ENCODE measurements around the gene VSIG10.

The VSIG10 gene

DNA sequence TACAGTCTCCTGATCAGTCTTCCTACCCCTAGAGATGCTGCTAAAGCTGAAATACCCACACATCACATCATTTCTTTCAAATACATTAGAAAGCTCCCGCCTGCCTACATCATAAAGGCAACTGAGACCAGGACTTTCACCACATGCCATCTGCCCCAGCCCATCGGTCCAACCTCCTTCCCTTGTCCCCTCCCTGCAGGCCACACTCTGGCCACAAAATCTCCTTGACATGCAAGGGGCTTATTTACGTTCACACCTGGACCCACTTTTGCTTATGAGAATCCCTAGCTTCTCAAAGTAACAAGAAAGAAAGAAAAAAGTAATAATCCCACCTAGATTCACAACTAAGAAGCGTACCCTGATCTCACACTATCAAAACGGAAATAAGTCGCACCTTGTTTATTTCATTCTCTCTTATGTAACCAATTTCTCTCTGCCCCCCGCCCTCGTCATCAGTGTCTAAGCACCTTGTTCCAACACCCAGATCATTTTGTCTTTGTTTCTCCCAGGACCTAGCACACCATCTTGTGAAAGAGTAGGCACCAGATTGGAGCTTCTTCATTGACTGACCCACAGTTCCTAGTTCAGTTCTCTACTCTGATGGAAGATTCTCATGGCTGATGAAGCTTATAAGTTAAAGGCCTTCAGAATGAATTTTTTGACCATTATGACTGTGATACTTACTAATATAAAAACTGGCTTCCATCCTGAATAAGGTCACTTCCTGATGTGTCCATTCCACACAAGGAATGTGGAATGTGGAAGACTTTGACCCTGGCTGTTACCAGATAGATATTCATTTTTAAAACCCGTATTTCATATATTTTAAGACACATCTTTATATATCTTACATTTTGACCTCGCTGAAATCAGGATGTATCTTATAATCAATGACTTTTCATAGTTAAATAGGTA is 50.5 kb downstream of the VSIG10 start:
- ChIA-PET CTCF (interaction anchor here (0.8 to 1.5 kb wide), 2 partner anchors 9 to 19 kb away, joined by 3 read pairs; no protein-coding TSS in a partner anchor), POLR2A (no interaction called here)
- Histone ChIP-seq H3K27ac (ENCODE audit: extremely low read depth, low read depth, low read length) (no peak overlapping the region), H3K4me3 (ENCODE audit: low read depth, low read length) (no peak overlapping the region), H3K4me1 (ENCODE audit: control insufficient read depth, insufficient read depth, low read length) (no peaks in the 10 kb centered on the region), H3K9me3 (ENCODE audit: control insufficient read depth, insufficient read depth, low read depth, low read length) (no peaks in the 10 kb centered on the region), H3K36me3 (ENCODE audit: control insufficient read depth in 2 of 2, insufficient read depth in 1 of 2, low read length in 2 of 2) (peaks cover 21 to 25% of the 10 kb centered on the region in 2 experiments; a peak in 2 of 3 replicates)
- TF ChIP-seq ZNF501 (tag by site-specific recombination; IDR thresholded peaks at IDR 0.05) (no peak), ZFP3 (tag by site-specific recombination; IDR thresholded peaks at IDR 0.05; ENCODE audit: low read depth) (no peak), ZNF549 (tag by site-specific recombination; IDR thresholded peaks at IDR 0.05) (no peak), ZNF600 (tag by site-specific recombination; IDR thresholded peaks at IDR 0.05) (no peak), ZNF404 (tag by site-specific recombination; IDR thresholded peaks at IDR 0.05) (no peak), ZNF292 (tag by site-specific recombination; IDR thresholded peaks at IDR 0.05; ENCODE audit: borderline replicate concordance, low read depth) (no peak), ZNF544 (tag by site-specific recombination; IDR thresholded peaks at IDR 0.05) (no peak), ZNF768 (tag by site-specific recombination; IDR thresholded peaks at IDR 0.05) (no peak), ZNF416 (tag by site-specific recombination; IDR thresholded peaks at IDR 0.05) (no peak), ZNF214 (tag by site-specific recombination; IDR thresholded peaks at IDR 0.05; ENCODE audit: borderline replicate concordance) (no peak), ZNF16 (tag by site-specific recombination; IDR thresholded peaks at IDR 0.05; ENCODE audit: low read depth) (no peak), OSR2 (tag by site-specific recombination; IDR thresholded peaks at IDR 0.05) (no peak), ZSCAN16 (tag by site-specific recombination; IDR thresholded peaks at IDR 0.05) (no peak)
- TF ChIP-seq, protein P1, sequence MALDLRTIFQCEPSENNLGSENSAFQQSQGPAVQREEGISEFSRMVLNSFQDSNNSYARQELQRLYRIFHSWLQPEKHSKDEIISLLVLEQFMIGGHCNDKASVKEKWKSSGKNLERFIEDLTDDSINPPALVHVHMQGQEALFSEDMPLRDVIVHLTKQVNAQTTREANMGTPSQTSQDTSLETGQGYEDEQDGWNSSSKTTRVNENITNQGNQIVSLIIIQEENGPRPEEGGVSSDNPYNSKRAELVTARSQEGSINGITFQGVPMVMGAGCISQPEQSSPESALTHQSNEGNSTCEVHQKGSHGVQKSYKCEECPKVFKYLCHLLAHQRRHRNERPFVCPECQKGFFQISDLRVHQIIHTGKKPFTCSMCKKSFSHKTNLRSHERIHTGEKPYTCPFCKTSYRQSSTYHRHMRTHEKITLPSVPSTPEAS (tag by site-specific recombination; IDR thresholded peaks at IDR 0.05), result no peak
- TF ChIP-seq, protein P2, sequence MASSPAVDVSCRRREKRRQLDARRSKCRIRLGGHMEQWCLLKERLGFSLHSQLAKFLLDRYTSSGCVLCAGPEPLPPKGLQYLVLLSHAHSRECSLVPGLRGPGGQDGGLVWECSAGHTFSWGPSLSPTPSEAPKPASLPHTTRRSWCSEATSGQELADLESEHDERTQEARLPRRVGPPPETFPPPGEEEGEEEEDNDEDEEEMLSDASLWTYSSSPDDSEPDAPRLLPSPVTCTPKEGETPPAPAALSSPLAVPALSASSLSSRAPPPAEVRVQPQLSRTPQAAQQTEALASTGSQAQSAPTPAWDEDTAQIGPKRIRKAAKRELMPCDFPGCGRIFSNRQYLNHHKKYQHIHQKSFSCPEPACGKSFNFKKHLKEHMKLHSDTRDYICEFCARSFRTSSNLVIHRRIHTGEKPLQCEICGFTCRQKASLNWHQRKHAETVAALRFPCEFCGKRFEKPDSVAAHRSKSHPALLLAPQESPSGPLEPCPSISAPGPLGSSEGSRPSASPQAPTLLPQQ (tag by site-specific recombination; IDR thresholded peaks at IDR 0.05), result no peak
- TF ChIP-seq, protein P3, sequence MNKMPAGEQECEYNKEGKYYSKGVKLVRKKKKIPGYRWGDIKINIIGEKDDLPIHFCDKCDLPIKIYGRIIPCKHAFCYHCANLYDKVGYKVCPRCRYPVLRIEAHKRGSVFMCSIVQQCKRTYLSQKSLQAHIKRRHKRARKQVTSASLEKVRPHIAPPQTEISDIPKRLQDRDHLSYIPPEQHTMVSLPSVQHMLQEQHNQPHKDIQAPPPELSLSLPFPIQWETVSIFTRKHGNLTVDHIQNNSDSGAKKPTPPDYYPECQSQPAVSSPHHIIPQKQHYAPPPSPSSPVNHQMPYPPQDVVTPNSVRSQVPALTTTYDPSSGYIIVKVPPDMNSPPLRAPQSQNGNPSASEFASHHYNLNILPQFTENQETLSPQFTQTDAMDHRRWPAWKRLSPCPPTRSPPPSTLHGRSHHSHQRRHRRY (tag by site-specific recombination; IDR thresholded peaks at IDR 0.05), result no peak
- TF ChIP-seq, protein P4, sequence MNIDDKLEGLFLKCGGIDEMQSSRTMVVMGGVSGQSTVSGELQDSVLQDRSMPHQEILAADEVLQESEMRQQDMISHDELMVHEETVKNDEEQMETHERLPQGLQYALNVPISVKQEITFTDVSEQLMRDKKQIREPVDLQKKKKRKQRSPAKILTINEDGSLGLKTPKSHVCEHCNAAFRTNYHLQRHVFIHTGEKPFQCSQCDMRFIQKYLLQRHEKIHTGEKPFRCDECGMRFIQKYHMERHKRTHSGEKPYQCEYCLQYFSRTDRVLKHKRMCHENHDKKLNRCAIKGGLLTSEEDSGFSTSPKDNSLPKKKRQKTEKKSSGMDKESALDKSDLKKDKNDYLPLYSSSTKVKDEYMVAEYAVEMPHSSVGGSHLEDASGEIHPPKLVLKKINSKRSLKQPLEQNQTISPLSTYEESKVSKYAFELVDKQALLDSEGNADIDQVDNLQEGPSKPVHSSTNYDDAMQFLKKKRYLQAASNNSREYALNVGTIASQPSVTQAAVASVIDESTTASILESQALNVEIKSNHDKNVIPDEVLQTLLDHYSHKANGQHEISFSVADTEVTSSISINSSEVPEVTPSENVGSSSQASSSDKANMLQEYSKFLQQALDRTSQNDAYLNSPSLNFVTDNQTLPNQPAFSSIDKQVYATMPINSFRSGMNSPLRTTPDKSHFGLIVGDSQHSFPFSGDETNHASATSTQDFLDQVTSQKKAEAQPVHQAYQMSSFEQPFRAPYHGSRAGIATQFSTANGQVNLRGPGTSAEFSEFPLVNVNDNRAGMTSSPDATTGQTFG (tag by site-specific recombination; IDR thresholded peaks at IDR 0.05; ENCODE audit: borderline replicate concordance), result no peak
- TF ChIP-seq, protein P5, sequence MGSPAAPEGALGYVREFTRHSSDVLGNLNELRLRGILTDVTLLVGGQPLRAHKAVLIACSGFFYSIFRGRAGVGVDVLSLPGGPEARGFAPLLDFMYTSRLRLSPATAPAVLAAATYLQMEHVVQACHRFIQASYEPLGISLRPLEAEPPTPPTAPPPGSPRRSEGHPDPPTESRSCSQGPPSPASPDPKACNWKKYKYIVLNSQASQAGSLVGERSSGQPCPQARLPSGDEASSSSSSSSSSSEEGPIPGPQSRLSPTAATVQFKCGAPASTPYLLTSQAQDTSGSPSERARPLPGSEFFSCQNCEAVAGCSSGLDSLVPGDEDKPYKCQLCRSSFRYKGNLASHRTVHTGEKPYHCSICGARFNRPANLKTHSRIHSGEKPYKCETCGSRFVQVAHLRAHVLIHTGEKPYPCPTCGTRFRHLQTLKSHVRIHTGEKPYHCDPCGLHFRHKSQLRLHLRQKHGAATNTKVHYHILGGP (tag by site-specific recombination; IDR thresholded peaks at IDR 0.05), result no peak
- TF ChIP-seq, protein P6, sequence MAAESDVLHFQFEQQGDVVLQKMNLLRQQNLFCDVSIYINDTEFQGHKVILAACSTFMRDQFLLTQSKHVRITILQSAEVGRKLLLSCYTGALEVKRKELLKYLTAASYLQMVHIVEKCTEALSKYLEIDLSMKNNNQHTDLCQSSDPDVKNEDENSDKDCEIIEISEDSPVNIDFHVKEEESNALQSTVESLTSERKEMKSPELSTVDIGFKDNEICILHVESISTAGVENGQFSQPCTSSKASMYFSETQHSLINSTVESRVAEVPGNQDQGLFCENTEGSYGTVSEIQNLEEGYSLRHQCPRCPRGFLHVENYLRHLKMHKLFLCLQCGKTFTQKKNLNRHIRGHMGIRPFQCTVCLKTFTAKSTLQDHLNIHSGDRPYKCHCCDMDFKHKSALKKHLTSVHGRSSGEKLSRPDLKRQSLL (tag by site-specific recombination; IDR thresholded peaks at IDR 0.05), result no peak
- TF ChIP-seq, protein P7, sequence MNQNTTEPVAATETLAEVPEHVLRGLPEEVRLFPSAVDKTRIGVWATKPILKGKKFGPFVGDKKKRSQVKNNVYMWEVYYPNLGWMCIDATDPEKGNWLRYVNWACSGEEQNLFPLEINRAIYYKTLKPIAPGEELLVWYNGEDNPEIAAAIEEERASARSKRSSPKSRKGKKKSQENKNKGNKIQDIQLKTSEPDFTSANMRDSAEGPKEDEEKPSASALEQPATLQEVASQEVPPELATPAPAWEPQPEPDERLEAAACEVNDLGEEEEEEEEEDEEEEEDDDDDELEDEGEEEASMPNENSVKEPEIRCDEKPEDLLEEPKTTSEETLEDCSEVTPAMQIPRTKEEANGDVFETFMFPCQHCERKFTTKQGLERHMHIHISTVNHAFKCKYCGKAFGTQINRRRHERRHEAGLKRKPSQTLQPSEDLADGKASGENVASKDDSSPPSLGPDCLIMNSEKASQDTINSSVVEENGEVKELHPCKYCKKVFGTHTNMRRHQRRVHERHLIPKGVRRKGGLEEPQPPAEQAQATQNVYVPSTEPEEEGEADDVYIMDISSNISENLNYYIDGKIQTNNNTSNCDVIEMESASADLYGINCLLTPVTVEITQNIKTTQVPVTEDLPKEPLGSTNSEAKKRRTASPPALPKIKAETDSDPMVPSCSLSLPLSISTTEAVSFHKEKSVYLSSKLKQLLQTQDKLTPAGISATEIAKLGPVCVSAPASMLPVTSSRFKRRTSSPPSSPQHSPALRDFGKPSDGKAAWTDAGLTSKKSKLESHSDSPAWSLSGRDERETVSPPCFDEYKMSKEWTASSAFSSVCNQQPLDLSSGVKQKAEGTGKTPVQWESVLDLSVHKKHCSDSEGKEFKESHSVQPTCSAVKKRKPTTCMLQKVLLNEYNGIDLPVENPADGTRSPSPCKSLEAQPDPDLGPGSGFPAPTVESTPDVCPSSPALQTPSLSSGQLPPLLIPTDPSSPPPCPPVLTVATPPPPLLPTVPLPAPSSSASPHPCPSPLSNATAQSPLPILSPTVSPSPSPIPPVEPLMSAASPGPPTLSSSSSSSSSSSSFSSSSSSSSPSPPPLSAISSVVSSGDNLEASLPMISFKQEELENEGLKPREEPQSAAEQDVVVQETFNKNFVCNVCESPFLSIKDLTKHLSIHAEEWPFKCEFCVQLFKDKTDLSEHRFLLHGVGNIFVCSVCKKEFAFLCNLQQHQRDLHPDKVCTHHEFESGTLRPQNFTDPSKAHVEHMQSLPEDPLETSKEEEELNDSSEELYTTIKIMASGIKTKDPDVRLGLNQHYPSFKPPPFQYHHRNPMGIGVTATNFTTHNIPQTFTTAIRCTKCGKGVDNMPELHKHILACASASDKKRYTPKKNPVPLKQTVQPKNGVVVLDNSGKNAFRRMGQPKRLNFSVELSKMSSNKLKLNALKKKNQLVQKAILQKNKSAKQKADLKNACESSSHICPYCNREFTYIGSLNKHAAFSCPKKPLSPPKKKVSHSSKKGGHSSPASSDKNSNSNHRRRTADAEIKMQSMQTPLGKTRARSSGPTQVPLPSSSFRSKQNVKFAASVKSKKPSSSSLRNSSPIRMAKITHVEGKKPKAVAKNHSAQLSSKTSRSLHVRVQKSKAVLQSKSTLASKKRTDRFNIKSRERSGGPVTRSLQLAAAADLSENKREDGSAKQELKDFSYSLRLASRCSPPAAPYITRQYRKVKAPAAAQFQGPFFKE (tag by site-specific recombination; IDR thresholded peaks at IDR 0.05; ENCODE audit: borderline replicate concordance), result no peak
